BE2C (cell line): Measurements from ENCODE around the gene PLPPR1.

Source experiments
- DNase-seq: peaks from one replicate; pipeline ENCODE4 v3.0.0-alpha.2; 2020
- H3K27me3 ChIP-seq: fragments of 250-450 bp; sonication (Bioruptor Pico); 2 replicates; pipeline ENCODE4 v1.5.1; 2020; ENCODE audit warnings: mild to moderate bottlenecking
- H3K36me3 ChIP-seq: fragments of 250-450 bp; sonication (Bioruptor Pico); 2 replicates; pipeline ENCODE4 v1.5.1; 2020; ENCODE audit warnings: mild to moderate bottlenecking
- H3K4me1 ChIP-seq: fragments of 250-450 bp; sonication (Bioruptor Pico); 2 replicates; pipeline ENCODE4 v1.5.1; 2020
- H3K4me3 ChIP-seq: 2 replicates; pipeline ENCODE4 v1.5.1; 2011; ENCODE audit warnings: low read depth, low read length
- H3K9me3 ChIP-seq: fragments of 250-450 bp; sonication (Bioruptor Pico); 2 replicates; pipeline ENCODE4 v1.5.1; 2020
- CTCF ChIP-seq: IDR thresholded peaks from 2 replicates; pipeline ENCODE4 v1.5.1; 2012; ENCODE audit warnings: mild to moderate bottlenecking, low read depth, low read length

Gene PLPPR1

GRCh38 chr9:101005246-101005645, 23.3 kb upstream of the PLPPR1 start:
- Histone ChIP-seq H3K4me1 (no peaks in the 10 kb centered on the region), H3K9me3 (no peaks in the 10 kb centered on the region), H3K27me3 (no peaks in the 10 kb centered on the region), H3K36me3 (no peaks in the 10 kb centered on the region), H3K4me3 (no peak overlapping the region)
- TF ChIP-seq CTCF, result no peak
- DNase-seq, result no peak

GRCh38 chr9:101014566-101014965, 14.0 kb upstream of the PLPPR1 start:
- H3K4me3 ChIP-seq, result no peak overlapping the region
- no peak for DNase-seq
- TF ChIP-seq CTCF, result no peak
- H3K9me3 ChIP-seq, result no peaks in the 10 kb centered on the region
- H3K27me3 ChIP-seq, result no peaks in the 10 kb centered on the region
- H3K4me1 ChIP-seq, result no peaks in the 10 kb centered on the region
- H3K36me3 ChIP-seq, result no peaks in the 10 kb centered on the region

GRCh38 chr9:101018467-101018866, 10.1 kb upstream of the PLPPR1 start:
- no peaks in the 10 kb centered on the region for H3K27me3 ChIP-seq
- H3K4me3 ChIP-seq, result no peak overlapping the region
- no peaks in the 10 kb centered on the region for H3K36me3 ChIP-seq
- H3K9me3 ChIP-seq, result no peaks in the 10 kb centered on the region
- H3K4me1 ChIP-seq, result no peaks in the 10 kb centered on the region
- TF ChIP-seq CTCF, result no peak
- no peak for DNase-seq

GRCh38 chr9:101022704-101023103, 5.8 kb upstream of the PLPPR1 start:
- Histone ChIP-seq H3K36me3 (no peaks in the 10 kb centered on the region), H3K27me3 (no peaks in the 10 kb centered on the region; the same call in 1 of the 2 replicates), H3K4me3 (no peak overlapping the region), H3K4me1 (no peaks in the 10 kb centered on the region), H3K9me3 (no peaks in the 10 kb centered on the region)
- TF ChIP-seq CTCF, result no peak
- no peak for DNase-seq

GRCh38 chr9:101025940-101026339, 2.6 kb upstream of the PLPPR1 start:
- no peak for DNase-seq
- no peak for TF ChIP-seq CTCF
- Histone ChIP-seq H3K36me3 (no peaks in the 10 kb centered on the region), H3K4me3 (no peak overlapping the region), H3K4me1 (no peaks in the 10 kb centered on the region), H3K27me3 (peaks cover 25% of the 10 kb centered on the region), H3K9me3 (no peaks in the 10 kb centered on the region)

GRCh38 chr9:101026824-101027223, 1.7 kb upstream of the PLPPR1 start:
- TF ChIP-seq CTCF, result no peak
- DNase-seq, result no peak
- Histone ChIP-seq H3K9me3 (no peaks in the 10 kb centered on the region), H3K4me3 (no peak overlapping the region), H3K36me3 (no peaks in the 10 kb centered on the region), H3K4me1 (no peaks in the 10 kb centered on the region), H3K27me3 (peaks cover 25% of the 10 kb centered on the region)
